SKM-1 (cell line): Measurements from ENCODE around the gene PEX11G.

ENCODE experiments used
- DNase-seq: peaks from one replicate; lab custom pipeline; 2025; ENCODE audit not compliant: unreplicated experiment; lab: John Stamatoyannopoulos, UW

Gene PEX11G

GRCh38 chr19:7488736-7489353 lies at the start of gene PEX11G:
Gene PEX11G, minus strand, starts transcription at chr19:7489035. Its CDS starts 25 bp downstream, at chr19:7489010.
- peak; percentile 52 for DNase-seq

- no peak for DNase-seq
These were observed 47.3 kb upstream of the PEX11G start for GRCh38 chr19:7535998-7536695.

- peak; percentile 70 for DNase-seq
These were observed 46.5 kb upstream of the PEX11G start, which contains the start of gene PNPLA6 for GRCh38 chr19:7535047-7535997. Gene PNPLA6, plus strand, starts transcription at chr19:7535717. Its CDS starts 72 bp downstream, at chr19:7535789.

GRCh38 chr19:7534531-7535046 lies 45.8 kb upstream of the PEX11G start:
- DNase-seq: no peak

- DNase-seq: no peak
These were observed 45.2 kb upstream of the PEX11G start for GRCh38 chr19:7533925-7534480.

- no peak for DNase-seq
These were observed 44.5 kb upstream of the PEX11G start for GRCh38 chr19:7533281-7533885.

- no peak for DNase-seq
These were observed 41.0 kb upstream of the PEX11G start for GRCh38 chr19:7529610-7530490.

- DNase-seq: no peak
These were observed 40.4 kb upstream of the PEX11G start for GRCh38 chr19:7529246-7529600.

GRCh38 chr19:7528522-7529245 lies 39.8 kb upstream of the PEX11G start:
- DNase-seq: no peak

GRCh38 chr19:7528192-7528519 lies 39.3 kb upstream of the PEX11G start:
- no peak for DNase-seq

- DNase-seq: no peak
These were observed 38.8 kb upstream of the PEX11G start for GRCh38 chr19:7527516-7528191.

- no peak for DNase-seq
These were observed 37.5 kb upstream of the PEX11G start for GRCh38 chr19:7526059-7526929.

GRCh38 chr19:7524992-7525739 lies 36.3 kb upstream of the PEX11G start:
- no peak for DNase-seq

GRCh38 chr19:7524523-7524922 lies 35.7 kb upstream of the PEX11G start:
- no peak for DNase-seq

GRCh38 chr19:7522923-7523667 lies 34.3 kb upstream of the PEX11G start:
- DNase-seq: no peak
